ENCODE data around the gene GAST.
"Not testable (repeated sequence)": the region's sequence is repeated elsewhere in the genome, so short reads cannot be mapped to it uniquely, and the experiment has no call there.

GAST gene

DNA sequence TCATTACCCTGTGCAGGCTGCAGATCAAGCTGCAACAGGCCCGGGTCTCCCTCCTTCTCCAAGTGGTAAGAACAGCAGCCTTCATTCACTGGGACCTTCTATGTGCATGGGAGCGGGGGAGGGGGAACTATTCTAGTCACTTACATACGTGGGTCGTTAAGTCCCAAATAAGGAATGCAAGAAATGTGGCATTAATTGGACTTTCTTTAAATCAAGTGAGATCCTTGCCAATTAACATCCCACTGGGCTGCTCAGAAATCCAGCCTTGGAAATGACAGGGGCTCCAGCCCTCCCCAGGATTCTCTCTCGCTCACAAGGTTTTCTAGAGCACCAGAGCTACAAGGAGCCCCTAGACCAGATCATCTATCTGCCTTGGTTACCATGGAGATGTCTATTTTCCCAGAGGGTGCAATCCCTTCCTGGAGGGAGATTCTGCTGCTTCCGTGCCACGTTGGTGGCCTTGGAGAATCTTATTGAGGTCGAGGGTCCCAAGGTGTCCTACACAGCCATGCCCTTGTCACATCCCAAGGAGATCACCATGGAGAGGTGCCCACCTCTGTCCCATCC is 28.6 kb upstream of the GAST start:
- peak in 3 of 56 donors; percentile 7 to 27 (median 8) for DNase-seq

DNA sequence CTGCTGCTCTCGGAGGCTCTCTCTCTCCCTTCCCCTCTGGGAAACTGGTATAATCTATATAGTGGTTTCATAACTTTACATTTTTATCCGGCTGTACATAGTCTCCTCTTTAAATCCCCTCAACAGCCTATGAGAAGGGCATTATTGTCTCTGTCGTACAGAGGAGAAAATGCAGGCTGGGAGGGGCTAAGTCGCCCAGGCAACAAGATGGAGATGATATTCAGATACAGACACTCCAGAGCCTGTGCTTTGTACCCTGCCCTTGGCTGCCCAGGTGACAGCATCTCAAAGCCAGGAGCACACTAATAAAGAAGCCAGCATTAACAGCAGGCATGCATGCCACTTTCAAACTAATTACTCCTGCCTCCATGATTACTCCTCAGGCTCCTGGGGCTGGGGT is 28.1 kb upstream of the GAST start:
- peak in 2 of 56 donors; percentile 11 to 17 for DNase-seq

- not testable (repeated sequence) for DNase-seq
Measured at GRCh38 chr17:41685753-41686152, 26.4 kb upstream of the GAST start.

DNA sequence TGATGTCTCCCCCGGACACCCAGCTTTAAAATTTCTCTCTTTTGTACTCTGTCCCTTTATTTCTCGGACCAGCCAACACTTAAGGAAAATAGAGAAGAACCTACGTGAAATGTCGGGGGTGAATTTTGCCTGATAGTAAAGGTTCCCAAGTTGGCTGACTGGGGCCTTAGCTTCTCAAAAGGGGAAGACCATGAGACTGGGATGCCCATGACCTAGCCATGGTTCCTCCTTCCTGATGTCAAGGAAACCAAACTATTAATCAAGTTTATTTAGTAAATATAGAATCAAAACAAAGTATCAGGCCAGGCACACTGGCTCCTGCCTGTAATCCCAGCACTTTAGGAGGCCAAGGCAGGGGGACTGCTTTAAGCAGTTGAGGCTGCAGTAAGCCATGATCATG is 25.9 kb upstream of the GAST start:
- no peak for DNase-seq

- peak in 26 of 56 donors; percentile 17 to 66 (median 42) for DNase-seq
Measured at GRCh38 chr17:41687828-41688640, 24.1 kb upstream of the GAST start.

DNA sequence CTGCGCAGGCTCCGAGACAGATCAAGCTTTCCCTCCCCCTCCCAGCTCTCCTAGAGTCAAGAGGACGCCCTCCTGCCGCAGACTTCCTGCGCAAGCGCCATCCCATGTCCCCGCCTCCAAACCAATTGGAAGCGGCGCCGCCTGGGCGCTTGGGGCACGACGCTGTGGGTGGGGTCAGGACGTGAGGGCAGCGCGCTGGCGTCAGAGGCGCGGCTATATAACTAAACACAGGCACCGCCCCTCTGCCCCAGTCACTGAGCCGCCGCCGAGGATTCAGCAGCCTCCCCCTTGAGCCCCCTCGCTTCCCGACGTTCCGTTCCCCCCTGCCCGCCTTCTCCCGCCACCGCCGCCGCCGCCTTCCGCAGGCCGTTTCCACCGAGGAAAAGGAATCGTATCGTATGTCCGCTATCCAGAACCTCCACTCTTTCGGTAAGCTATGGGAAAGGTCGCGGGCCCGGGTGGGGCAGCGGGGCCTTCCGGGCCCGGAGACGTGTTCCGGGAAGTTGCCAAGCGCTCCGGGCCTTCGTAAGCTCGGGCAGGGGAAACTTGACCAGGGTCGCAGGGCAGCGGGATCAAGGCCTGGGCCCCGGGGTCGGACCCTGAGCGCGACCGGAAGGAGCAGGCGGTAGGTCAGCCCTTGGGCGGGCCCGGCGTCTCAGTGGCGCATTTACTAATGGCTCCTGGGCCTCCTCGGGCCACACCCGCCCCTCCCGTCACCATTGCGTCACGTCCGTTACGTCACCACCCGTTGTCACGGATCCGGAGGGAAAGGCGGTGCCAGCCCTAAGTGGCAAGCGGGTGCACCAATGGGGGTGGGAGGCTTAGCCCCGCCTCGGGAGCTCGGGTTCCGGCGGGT is 23.3 kb upstream of the GAST start, which contains the start of gene EIF1:
Gene EIF1, plus strand, starts transcription at position 245 of the 856 bp plus-strand sequence. Its CDS starts 154 bp downstream, at position 399.
- peak; percentile 96 to 100 (median 100) for DNase-seq

DNA sequence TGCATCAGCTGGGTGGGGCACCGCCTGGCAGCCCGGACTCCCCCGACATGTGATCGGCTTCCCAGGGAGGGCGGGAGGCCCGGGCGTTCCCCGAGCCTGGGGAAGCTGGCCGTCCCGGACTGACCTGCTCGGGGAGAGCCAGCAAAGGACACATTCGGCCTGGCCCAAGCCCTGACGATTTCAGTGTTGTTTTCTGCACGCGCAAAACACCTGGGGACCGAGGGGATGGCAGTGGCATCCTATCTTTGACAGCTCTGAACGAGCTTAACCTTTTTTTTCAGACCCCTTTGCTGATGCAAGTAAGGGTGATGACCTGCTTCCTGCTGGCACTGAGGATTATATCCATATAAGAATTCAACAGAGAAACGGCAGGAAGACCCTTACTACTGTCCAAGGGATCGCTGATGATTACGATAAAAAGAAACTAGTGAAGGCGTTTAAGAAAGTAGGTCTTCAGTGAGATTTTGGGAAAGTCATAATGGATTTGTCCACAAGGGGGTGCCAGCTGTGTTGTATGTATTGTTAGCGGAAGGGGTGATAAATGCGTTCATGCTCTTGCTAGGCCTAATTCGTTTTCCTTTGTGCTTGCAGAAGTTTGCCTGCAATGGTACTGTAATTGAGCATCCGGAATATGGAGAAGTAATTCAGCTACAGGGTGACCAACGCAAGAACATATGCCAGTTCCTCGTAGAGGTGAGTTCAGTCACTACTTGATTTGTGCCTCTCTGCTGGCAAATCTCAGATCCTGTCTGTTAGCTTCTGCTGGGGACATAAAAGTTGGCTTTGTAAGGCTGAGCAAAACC is 22.4 kb upstream of the GAST start:
- DNase-seq, result peak in 6 of 56 donors; percentile 9 to 36 (median 20)

GRCh38 chr17:41690497-41690896 is 21.6 kb upstream of the GAST start:
- no peak for DNase-seq

GRCh38 chr17:41691031-41691777 is 20.9 kb upstream of the GAST start:
- no peak for DNase-seq

DNA sequence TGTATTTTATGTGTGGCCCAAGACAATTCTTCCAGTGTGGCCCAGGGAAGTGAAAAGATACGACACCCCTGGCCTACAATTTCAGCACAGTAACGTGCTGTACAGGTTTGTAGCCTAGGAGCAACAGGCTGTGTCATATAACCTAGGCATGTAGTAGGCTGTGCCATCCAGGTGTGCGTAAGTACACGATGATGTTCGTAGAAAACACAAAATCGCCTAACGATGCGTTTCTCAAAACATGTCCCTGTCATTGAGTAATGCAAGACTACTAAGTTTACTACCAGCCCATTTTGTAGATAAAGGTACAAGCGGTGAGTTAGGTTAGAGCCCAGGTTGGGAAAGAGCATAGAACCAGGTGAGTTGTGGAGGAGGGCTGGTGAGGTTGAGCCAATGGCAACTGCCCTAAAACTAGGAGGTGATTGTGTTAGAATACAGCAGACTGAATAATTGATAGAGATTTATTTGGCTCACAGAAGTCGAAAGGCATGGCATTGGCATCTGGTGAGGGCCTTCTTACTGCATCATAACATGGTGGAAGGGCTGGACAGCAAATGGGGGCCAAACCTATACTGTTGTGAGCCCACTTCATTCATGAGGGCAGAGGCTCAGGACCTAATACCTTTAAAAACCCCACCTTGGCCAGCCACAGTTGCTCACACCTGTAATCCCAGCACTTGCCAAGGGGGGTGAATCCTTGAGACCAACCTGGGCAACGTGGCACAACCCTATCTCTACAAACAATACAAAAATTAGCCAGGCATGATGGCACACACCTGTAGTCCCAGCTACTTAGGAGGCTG is 19.2 kb upstream of the GAST start:
- DNase-seq, result no peak

DNA sequence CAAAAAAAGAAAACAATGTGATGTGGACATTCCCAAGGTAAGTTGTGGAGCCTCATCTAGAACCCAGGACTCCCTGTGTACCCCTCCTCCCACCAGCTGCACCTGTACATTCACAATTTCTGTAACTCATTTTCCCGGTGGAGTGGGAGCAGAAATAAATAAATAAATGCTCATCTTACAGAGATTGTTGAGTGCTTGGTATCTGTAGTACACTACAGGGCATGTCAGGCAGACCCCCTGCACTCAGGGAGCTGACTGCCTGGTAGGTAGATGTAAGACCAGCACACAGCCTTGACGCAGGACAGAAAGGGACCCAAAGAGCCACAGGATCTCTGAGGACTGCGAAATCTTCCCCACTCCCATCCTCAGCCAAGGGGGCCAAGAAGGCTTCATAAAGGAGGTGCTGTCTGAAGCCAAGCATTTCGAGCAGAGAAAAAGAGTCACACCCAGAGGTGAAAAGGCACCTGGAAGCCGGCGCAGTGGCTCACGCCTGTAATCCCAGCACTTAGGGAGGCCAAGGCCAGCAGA is 16.9 kb upstream of the GAST start:
- no peak for DNase-seq

DNA sequence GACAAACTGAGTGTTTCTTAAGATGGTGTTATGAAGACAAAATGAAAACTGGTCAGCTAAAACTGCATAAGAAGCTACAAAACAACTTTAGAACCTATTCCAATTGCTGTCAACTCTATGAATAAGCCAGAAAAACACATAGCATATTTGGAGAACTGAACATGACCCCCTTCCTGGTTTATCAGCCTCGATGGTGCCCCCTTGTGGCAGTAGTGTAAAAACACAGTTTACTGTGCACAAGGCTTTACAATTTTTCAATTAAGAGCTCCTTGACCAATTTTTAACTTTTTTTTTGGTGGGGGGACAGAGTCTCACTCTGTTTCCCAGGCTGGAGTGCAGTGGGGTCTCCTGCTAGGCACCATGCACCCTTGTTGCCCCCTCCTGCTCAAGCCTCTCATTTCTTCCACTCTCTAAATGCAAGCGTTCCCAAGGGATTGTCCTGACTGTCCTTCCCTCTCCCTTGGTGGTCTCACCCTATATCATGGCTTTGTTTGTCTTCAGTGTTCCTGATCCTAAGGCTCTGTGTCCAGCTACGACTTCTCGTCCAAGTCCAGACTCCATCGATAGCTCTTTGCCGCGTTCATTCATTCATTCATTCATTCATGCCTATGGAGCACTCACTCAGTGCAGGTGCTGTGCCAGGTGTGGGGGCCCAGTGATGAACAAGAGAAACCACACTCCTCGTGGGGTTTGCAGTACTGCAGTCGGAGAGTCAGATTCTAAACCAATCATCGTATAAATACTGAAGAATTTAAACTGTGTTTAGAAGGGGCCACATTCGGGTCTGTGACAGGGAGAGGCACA is 16.0 kb upstream of the GAST start:
- peak in 23 of 56 donors; percentile 4 to 67 (median 25) for DNase-seq

GRCh38 chr17:41697122-41697962 is 14.8 kb upstream of the GAST start:
- DNase-seq, result peak in 31 of 56 donors; percentile 6 to 70 (median 27)

DNA sequence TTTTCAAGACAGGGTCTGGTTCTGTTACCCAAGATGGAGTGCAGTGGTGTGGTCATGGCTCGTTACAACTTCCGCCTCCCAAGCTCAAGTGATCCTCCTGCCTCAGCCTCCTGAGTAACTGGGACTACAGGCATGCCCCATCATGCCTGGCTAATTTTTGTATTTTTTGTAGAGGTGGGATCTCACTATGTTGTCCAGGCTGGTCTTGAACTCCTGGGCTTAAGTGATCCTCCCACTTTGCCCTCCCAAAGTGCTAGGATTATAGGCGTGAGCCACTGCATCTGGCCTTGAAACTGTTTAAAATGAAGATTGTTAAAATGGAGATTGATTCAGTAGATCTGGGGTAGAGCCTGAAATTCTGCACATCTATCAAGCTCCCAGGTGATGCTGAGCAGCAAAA is 11.3 kb upstream of the GAST start:
- not testable (repeated sequence) for DNase-seq

- no peak for DNase-seq
Measured at GRCh38 chr17:41702712-41703111, 9.4 kb upstream of the GAST start.

DNA sequence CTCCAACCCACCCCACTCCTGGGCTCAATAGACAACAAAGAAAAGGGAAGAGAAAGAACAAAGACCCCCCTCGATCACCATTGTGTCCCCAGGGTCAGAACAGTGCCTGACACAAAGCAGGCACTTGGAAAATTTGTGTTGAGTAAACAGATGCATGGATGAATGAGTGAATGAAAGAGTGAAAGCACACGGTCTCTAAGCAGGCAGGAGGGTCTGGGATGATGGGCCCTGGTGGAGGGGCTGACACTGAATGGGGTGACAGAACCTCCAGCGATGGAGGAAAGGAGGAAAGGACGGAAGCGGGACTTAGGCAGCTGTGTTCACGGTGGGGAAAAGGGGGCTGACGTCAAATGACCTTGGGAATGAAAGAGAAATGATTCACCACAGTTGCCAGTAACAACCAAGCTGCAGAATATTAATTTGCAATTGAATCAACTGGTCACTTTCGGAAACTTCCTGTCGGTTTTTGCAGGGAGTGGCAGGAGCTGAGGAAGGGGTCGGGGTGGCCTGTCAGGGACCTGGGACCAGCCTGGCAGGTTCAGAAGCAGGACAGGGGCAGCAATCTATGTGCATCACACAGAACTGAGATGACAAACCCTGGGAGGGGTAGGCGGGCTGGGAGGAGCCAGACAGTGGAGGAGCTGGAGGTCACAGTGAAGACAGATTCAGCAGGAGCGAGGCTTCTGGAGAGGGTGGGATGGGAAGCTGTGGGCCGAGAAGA is 6.7 kb upstream of the GAST start:
- DNase-seq, result peak in 15 of 56 donors; percentile 5 to 60 (median 15)

All from nucleus accumbens (tissue), 56 donors.